Measurements from ENCODE around the gene CHL1.

Gene CHL1

DNA sequence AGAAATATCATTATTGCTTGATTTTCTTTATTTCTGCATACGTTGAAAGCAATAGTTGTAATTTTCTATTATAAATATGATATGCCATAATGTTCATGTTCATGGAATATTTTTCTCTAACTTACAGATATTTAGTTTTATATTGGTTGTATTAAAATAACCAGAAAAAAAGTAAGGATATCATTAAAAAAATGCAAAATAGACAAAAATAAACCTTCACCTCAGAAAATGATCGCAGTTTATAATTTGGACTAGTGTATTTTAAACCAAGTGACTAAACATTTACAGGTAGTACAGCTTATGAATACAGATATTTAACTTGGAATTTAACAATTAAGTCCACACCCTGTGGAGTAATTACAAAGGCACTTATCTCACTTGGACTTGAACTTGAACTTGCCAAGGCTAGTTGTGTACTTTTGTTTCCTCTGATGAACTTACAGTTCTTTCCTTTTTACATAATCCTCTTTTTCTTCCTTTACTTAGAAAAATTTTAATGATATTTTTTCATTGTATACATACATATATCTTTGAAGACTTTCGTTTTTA lies 156.7 kb downstream of the CHL1 start:
- no peak overlapping the region for H3K4me3 ChIP-seq (replicated peaks in 1 of 2; ENCODE audit: low read depth in 2 of 2, low read length in 2 of 2)
- TF ChIP-seq, protein P1, sequence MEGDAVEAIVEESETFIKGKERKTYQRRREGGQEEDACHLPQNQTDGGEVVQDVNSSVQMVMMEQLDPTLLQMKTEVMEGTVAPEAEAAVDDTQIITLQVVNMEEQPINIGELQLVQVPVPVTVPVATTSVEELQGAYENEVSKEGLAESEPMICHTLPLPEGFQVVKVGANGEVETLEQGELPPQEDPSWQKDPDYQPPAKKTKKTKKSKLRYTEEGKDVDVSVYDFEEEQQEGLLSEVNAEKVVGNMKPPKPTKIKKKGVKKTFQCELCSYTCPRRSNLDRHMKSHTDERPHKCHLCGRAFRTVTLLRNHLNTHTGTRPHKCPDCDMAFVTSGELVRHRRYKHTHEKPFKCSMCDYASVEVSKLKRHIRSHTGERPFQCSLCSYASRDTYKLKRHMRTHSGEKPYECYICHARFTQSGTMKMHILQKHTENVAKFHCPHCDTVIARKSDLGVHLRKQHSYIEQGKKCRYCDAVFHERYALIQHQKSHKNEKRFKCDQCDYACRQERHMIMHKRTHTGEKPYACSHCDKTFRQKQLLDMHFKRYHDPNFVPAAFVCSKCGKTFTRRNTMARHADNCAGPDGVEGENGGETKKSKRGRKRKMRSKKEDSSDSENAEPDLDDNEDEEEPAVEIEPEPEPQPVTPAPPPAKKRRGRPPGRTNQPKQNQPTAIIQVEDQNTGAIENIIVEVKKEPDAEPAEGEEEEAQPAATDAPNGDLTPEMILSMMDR (IDR thresholded peaks at IDR 0.05; ENCODE audit: low read depth, low read length), result no peak
- DNase-seq (ENCODE audit: low read depth in 2 of 2), result no peak

DNA sequence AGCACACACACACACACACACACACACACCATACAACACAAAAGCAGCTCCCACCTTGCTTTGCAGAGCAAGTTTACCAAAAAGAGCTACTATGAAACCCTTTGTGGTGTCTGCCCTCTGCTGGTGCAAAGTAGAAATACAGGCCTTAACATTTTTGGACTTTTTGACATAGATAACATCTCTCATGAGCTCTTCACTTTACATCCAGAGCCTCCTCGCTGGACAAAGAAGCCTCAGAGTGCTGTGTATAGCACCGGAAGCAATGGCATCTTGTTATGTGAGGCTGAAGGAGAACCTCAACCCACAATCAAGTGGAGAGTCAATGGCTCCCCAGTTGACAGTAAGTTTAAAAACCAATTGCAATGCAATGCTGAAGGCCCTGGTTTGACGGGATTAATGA lies 157.9 kb downstream of the CHL1 start:
- peak; percentile 56 to 57 for DNase-seq (ENCODE audit: low read depth in 2 of 2)
- no peak overlapping the region for H3K4me3 ChIP-seq (replicated peaks in 1 of 2; ENCODE audit: low read depth in 2 of 2, low read length in 2 of 2)

DNA sequence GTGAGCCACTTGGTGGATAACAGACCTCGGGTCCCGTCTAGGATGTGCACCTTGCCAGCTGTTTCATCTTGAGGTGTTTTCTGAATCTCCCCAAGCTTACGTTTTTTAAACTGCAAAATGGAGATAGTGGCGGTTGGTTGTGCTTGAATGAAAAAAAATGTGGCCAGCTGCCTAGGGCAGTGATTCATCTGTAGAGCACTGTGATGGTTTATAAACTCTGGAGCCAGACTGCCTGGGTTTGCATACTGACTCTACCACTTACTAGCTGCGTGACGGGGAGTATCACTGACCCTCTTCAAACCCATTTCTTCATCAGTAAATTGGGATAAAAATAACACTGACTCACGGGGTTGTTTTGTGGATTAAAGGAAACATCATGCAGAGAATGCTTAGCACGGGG lies 159.1 kb downstream of the CHL1 start:
- TF ChIP-seq, protein P1 (IDR thresholded peaks at IDR 0.05; ENCODE audit: low read depth, low read length), result no peak
- no peak overlapping the region for H3K4me3 ChIP-seq (replicated peaks in 1 of 2; ENCODE audit: low read depth in 2 of 2, low read length in 2 of 2)
- DNase-seq (ENCODE audit: low read depth in 2 of 2), result peak in 1 of 2 donors; percentile 6

More for the DNA sequence above, 157.9 kb downstream of the CHL1 start:
- TF ChIP-seq, protein P1 (IDR thresholded peaks at IDR 0.05; ENCODE audit: low read depth, low read length), result peak; percentile 69

DNA sequence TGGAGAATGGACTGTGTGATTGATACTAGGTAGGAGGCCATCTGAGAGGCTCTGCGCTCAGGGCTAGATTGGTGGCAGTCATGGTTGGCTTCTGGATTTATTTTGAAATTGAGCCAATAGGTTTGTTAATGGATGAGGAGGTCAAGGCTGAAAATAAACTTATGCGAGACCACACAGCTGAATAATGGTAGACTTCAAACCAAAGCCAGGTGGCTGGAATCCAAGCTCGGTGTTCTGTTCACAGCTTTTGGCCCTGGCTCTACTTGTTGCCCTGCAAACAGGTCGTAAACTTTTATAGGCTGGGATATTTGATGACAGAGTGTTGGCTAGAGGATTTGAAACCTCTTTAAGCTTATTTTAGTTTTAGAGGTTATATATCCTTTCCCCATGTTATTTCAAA lies 160.4 kb downstream of the CHL1 start:
- TF ChIP-seq, protein P1 (IDR thresholded peaks at IDR 0.05; ENCODE audit: low read depth, low read length), result no peak
- no peak overlapping the region for H3K4me3 ChIP-seq (replicated peaks in 1 of 2; ENCODE audit: low read depth in 2 of 2, low read length in 2 of 2)
- no peak for DNase-seq (ENCODE audit: low read depth in 2 of 2)

DNA sequence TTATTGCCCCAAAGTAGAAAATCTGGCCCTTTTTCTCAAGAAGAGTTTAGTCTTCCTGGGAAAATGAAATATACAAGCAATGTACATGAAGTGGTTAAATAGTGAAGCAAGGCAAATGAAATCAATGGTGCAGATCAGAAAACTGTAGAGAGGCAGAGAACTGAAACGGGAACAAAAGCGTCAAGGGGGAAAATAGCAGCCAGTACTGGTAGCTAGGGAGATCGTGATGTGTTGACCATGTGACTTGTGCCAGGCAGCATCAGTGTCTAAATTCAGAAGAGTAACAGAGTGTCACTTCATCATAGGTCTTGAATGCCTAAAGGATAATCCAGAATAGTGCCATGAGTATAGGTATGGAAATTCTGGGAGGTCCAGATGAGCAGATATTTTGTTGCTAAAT lies 163.1 kb downstream of the CHL1 start:
- TF ChIP-seq, protein P1 (IDR thresholded peaks at IDR 0.05; ENCODE audit: low read depth, low read length), result no peak
- no peak for DNase-seq (ENCODE audit: low read depth in 2 of 2)
- no peak overlapping the region for H3K4me3 ChIP-seq (replicated peaks in 1 of 2; ENCODE audit: low read depth in 2 of 2, low read length in 2 of 2)

DNA sequence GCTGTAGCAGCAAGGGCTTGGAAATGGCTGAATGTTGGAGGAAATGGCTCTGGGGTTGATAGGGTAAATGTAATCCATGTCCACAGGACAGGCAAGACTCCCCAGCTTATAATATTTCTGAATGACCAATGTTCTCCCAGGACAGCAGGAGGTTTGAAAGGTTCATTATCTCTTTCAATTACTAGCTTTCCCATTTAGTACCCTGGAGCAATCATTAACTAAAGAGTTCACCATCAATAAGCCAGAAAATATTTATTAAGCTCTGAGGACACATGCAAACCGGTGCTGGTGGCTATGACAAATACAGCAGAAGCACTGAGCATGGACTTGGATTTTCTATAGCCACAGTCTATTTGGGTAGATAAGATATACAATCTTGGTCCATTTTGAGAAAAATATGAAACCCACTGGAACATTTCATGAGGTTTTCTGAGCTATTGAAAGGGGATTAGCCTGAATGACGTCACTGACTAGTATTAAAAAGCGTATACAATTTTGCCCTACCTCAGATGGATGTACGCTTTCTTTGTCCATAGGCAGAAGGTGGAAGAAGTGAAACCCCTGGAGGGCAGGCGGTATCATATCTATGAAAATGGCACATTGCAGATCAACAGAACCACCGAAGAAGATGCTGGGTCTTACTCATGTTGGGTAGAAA lies 166.2 kb downstream of the CHL1 start:
- no peak for DNase-seq (ENCODE audit: low read depth in 2 of 2)
- no peak overlapping the region for H3K4me3 ChIP-seq (replicated peaks in 1 of 2; ENCODE audit: low read depth in 2 of 2, low read length in 2 of 2)
- TF ChIP-seq, protein P1 (IDR thresholded peaks at IDR 0.05; ENCODE audit: low read depth, low read length), result no peak

All from cardiac fibroblast (primary cell).